Measurements from ENCODE around the gene NPHP1. TPM values are rescaled to one million over a fixed set of nuclear protein-coding genes. Genes with fewer than 3 reads are reported as not detected.

The NPHP1 gene
- total RNA-seq, 1 experiment from 2014 or later, result 4.7 TPM

- no peaks in the 10 kb centered on the region for H3K27me3 ChIP-seq (ENCODE audit: insufficient read depth, low read length)
- ATAC-seq (no peak), DNase-seq (ENCODE audit: low read depth, low spot score) (no peak)
- RAD21 ChIA-PET (ENCODE audit: low non-redundant PET in 1 of 2, low total read pairs in 2 of 2, uncharacterized antibody in 2 of 2, unreplicated experiment in 2 of 2), result no interaction called here
- no peak overlapping the region for H3K4me2 ChIP-seq (ENCODE audit: low read length)
- intact Hi-C loops (cut with micrococcal nuclease), result no loop called here
- H2AFZ ChIP-seq (ENCODE audit: low read depth, low read length, poor library complexity, severe bottlenecking), result no peak overlapping the region
- no peaks in the 10 kb centered on the region for H4K20me1 ChIP-seq (ENCODE audit: insufficient read depth)
- H3K27ac ChIP-seq (ENCODE audit: low read depth, low read length), result no peak overlapping the region
- no peak for TF ChIP-seq SRF (IDR thresholded peaks at IDR 0.05; ENCODE audit: low read depth)
- TF ChIP-seq, protein P1, sequence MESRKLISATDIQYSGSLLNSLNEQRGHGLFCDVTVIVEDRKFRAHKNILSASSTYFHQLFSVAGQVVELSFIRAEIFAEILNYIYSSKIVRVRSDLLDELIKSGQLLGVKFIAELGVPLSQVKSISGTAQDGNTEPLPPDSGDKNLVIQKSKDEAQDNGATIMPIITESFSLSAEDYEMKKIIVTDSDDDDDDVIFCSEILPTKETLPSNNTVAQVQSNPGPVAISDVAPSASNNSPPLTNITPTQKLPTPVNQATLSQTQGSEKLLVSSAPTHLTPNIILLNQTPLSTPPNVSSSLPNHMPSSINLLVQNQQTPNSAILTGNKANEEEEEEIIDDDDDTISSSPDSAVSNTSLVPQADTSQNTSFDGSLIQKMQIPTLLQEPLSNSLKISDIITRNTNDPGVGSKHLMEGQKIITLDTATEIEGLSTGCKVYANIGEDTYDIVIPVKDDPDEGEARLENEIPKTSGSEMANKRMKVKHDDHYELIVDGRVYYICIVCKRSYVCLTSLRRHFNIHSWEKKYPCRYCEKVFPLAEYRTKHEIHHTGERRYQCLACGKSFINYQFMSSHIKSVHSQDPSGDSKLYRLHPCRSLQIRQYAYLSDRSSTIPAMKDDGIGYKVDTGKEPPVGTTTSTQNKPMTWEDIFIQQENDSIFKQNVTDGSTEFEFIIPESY (IDR thresholded peaks at IDR 0.05; ENCODE audit: extremely low read depth, insufficient replicate concordance, low read length), result no peak
- no peak for TF ChIP-seq FOSL1 (IDR thresholded peaks at IDR 0.05; ENCODE audit: low read depth)
- no peak for TF ChIP-seq CTCF (IDR thresholded peaks at IDR 0.05 in 2 of 3, conservative IDR thresholded peaks at IDR 0.05 in 1 of 3; ENCODE audit: borderline replicate concordance in 1 of 3, insufficient read depth in 1 of 3, low read depth in 2 of 3, low read length in 2 of 3)
- no peak for TF ChIP-seq ZNF274 (IDR thresholded peaks at IDR 0.05; ENCODE audit: low read depth, low read length)
- no peak for TF ChIP-seq CBX3 (IDR thresholded peaks at IDR 0.05; ENCODE audit: low read depth)
- TF ChIP-seq, protein P2, sequence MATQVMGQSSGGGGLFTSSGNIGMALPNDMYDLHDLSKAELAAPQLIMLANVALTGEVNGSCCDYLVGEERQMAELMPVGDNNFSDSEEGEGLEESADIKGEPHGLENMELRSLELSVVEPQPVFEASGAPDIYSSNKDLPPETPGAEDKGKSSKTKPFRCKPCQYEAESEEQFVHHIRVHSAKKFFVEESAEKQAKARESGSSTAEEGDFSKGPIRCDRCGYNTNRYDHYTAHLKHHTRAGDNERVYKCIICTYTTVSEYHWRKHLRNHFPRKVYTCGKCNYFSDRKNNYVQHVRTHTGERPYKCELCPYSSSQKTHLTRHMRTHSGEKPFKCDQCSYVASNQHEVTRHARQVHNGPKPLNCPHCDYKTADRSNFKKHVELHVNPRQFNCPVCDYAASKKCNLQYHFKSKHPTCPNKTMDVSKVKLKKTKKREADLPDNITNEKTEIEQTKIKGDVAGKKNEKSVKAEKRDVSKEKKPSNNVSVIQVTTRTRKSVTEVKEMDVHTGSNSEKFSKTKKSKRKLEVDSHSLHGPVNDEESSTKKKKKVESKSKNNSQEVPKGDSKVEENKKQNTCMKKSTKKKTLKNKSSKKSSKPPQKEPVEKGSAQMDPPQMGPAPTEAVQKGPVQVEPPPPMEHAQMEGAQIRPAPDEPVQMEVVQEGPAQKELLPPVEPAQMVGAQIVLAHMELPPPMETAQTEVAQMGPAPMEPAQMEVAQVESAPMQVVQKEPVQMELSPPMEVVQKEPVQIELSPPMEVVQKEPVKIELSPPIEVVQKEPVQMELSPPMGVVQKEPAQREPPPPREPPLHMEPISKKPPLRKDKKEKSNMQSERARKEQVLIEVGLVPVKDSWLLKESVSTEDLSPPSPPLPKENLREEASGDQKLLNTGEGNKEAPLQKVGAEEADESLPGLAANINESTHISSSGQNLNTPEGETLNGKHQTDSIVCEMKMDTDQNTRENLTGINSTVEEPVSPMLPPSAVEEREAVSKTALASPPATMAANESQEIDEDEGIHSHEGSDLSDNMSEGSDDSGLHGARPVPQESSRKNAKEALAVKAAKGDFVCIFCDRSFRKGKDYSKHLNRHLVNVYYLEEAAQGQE (IDR thresholded peaks at IDR 0.05; ENCODE audit: low read depth), result no peak
- no peak for TF ChIP-seq CEBPB (IDR thresholded peaks at IDR 0.05; ENCODE audit: low read depth)
- no peak for TF ChIP-seq SIN3A (IDR thresholded peaks at IDR 0.05; ENCODE audit: low read depth)
- no peak for TF ChIP-seq ELF1 (IDR thresholded peaks at IDR 0.05; ENCODE audit: borderline replicate concordance, low read depth)
- no peak for TF ChIP-seq ZFX (IDR thresholded peaks at IDR 0.05)
- no peak for TF ChIP-seq YY1 (IDR thresholded peaks at IDR 0.05; ENCODE audit: extremely low read depth, insufficient replicate concordance, low read depth, low read length)
- TF ChIP-seq, protein P3, sequence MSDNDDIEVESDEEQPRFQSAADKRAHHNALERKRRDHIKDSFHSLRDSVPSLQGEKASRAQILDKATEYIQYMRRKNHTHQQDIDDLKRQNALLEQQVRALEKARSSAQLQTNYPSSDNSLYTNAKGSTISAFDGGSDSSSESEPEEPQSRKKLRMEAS (IDR thresholded peaks at IDR 0.05), result no peak
- TF ChIP-seq EGR1 (IDR thresholded peaks at IDR 0.05; ENCODE audit: low read depth), result no peak
- TF ChIP-seq POLR2AphosphoS5 (IDR thresholded peaks at IDR 0.05; ENCODE audit: low read depth, low read length), result no peak
- TF ChIP-seq EZH2phosphoT487 (IDR thresholded peaks at IDR 0.05; ENCODE audit: borderline replicate concordance), result no peak
- TF ChIP-seq TCF7L2 (IDR thresholded peaks at IDR 0.05; ENCODE audit: borderline replicate concordance, extremely low read depth, insufficient read depth, insufficient read length), result no peak
- BruUV-seq (replicated peaks), result no TSS peak
- H3K4me1 ChIP-seq (ENCODE audit: control insufficient read depth in 1 of 2, insufficient read depth in 2 of 2, low read length in 2 of 2), result peaks cover 0 to 7% of the 10 kb centered on the region in 2 experiments; a peak in 1 of 4 replicates
- no peak overlapping the region for H3K4me3 ChIP-seq (replicated peaks in 1 of 2; ENCODE audit: low read depth in 1 of 2, low read length in 2 of 2)
- POLR2A ChIA-PET, result no interaction called here
- H3K36me3 ChIP-seq (ENCODE audit: control insufficient read depth in 1 of 2, insufficient read depth in 2 of 2, low read length in 2 of 2), result no peaks in the 10 kb centered on the region
- H3K9ac ChIP-seq (ENCODE audit: low read length), result no peak overlapping the region
- no peaks in the 10 kb centered on the region for H3K9me2 ChIP-seq (ENCODE audit: insufficient read depth)
- H3K79me2 ChIP-seq (ENCODE audit: insufficient read depth, low read length), result no peaks in the 10 kb centered on the region
- CTCF ChIA-PET, result interaction anchor here (1.3 to 1.6 kb wide), 2 partner anchors 10 to 52 kb away, joined by 3 to 8 read pairs; partner anchors contain the start of gene MALL
- no peaks in the 10 kb centered on the region for H3K9me3 ChIP-seq (ENCODE audit: control insufficient read depth in 1 of 2, insufficient read depth in 1 of 2, low read depth in 1 of 2, low read length in 2 of 2)
These were observed 37.4 kb downstream of the NPHP1 start for GRCh38 chr2:110167326-110168000.
